HG02981 (cell line): ENCODE data around the gene CLCN7.

Source experiments
- ATAC-seq: cut with Tn5 transposase; IDR thresholded peaks from one replicate; pipeline ENCODE4 v1.9.1; 2021; ENCODE audit warnings: mild to moderate bottlenecking, moderate library complexity; ENCODE audit not compliant: unreplicated experiment

Gene CLCN7

DNA sequence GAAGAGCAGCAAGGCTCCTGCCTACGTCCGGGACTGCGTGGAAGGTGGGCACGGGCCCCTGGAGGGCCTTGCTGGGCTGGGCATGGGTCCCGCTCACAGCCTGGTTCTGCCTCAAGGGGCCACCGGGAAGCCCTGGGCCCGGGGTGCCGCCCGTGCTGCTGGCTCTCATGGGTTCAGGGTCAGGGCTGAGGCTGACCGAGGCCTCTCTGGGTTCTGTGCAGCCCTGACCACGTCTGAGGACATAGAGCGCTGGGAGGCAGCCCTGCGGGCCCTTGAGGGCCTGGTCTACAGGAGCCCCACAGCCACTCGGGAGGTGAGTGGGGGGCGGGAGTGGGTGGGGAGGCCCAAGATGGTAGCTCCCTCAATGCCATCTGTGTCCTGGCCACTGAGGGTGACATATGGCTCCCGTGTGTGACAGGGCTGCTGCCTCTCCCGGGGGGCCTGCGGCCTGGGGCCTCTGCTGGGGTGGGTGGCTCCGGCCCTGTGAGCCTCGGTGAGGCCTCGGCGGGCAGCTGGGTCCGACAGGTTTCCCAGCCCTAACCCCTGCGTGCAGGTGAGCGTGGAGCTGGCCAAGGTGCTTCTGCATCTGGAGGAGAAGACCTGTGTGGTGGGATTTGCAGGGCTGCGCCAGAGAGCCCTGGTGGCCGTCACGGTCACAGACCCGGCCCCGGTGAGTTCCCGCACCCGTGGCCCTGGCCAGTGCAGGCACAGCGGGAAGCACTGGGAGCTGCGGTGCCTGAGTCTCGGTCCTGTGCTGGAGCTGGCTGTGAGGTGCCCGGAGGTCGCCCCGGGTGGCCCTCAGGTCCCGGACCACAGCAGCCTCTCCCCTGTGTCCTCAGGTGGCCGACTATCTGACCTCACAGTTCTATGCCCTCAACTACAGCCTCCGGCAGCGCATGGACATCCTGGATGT lies 27.5 kb upstream of the CLCN7 start:
- no peak for ATAC-seq

- ATAC-seq: no peak
These were observed 26.8 kb upstream of the CLCN7 start for GRCh38 chr16:1501630-1502029.

DNA sequence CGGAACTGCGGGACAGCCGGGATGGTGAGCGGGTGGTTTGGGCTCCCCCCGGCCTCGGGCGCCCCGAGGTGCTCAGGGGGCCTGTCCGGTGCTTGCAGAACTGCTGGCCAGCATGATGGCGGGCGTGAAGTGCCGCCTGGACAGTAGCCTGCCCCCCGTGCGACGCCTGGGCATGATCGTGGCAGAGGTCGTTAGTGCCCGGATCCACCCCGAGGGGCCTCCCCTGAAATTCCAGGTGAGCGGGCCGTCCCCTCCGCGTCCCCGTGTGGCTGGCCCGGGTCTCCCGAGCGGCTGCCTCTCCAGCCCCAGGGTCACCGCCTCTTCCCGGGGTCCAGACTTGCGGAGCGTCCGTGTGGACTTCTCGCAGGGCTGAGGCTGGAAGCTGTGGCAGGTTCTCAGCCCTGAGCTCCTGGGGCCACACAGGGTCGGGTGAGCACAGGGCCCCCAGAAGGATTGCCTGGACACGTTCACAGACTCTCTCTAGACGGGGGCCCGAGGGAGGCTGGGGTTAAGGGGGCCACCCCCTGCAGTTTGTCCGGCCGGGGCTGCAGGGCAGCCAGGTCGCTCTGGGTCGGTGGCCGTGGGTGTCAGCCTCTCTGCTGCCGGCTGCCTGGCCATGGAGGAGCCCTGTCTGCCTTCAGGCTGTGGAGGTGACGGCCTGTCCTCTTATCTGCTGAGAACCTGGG lies 25.8 kb upstream of the CLCN7 start:
- no peak for ATAC-seq

DNA sequence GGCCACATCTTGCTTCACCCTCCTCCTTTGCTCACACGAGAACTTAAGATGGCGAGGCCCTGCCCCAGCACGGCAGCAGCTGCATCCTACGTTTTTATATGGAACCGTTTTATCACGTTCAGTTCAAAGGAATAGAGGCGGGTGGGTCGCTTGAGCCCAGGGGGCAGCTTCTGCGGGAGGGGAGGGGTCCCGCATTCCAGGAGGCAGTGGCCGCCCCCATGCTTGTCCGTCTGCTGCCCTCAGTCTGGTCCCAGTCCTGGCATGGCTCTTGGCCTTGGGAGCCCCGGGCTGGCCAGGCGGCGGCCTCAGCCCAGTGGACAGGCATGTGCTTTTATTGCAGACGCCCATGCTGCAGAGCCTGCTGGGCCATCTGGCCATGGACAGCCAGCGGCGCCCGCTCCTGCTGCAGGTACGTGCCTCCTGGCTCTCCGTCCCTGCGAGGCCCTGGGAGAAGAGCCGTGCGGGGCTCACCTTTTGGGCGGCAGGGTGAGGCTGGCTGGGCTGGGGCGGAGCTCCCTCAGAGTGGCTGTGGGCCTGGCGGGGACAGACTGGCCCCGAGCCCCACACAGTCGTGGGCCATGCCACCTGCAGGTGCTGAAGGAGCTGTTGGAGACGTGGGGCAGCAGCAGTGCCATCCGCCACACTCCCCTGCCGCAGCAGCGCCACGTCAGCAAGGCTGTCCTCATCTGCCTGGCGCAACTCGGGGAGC lies 25.1 kb upstream of the CLCN7 start:
- no peak for ATAC-seq

DNA sequence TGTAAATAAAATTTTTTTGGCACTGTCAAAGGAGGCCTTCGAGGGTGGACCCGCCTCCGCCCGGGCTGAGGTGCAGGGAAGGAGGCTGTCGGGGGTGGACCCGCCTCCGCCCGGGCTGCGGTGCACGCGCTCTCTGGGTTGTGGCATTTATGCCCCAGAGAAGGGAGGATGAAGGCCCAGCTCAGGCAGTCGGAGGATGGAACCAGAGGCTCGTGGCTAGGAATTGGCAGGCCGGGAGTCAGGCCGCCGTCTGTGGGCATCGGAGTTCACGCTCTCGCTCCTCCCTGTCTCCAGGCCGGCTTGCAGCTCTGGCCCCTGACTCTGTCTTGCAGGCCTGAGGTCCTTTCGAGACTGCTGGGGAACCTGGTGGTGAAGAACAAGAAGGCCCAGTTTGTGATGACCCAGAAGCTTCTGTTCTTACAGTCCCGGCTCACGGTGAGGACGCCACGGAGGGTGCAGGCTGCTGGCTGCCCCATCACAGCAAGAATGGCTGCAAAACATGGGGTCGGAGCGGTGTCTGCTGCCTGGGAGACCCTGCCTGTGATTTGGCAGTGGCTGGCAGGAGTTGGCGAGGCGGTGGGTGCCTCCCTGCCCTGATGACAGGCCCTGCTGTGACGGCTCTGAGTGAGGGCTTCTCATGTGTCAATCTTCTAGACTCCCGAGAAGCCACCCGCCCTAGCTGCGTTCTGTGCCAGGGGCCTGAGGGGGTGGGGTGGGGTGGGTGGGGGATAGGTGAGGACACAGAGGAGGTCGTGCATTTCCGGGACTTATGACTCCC lies 24.3 kb upstream of the CLCN7 start:
- no peak for ATAC-seq

DNA sequence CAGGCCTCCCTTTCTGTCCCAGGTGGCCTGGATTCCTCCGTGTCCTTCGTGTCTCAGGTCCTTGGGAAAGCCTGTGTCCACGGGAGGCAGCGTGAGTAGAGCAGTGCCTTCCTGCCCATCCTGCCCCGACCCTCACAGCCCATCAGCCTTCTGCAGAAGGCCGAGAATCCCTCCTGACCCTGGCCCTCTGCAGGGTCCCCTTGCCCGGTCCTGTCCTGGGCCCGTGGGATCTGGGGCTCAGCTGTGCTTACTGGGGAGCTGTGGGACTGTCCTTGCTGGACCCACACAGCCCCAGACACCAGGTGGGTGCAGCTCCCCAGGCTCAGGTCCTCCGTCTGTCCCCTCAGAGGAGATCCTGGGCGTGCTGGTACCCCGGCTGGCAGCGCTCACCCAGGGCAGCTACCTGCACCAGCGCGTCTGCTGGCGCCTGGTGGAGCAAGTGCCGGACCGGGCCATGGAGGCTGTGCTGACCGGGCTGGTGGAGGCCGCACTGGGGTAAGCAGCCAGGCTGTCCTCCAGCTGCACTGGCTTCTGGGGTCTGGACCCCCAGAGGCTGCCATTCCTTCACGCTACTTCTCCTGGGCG lies 22.3 kb upstream of the CLCN7 start:
- no peak for ATAC-seq

GRCh38 chr16:1496464-1496863 lies 21.6 kb upstream of the CLCN7 start:
- no peak for ATAC-seq

GRCh38 chr16:1495889-1496262 lies 21.0 kb upstream of the CLCN7 start:
- ATAC-seq: no peak

DNA sequence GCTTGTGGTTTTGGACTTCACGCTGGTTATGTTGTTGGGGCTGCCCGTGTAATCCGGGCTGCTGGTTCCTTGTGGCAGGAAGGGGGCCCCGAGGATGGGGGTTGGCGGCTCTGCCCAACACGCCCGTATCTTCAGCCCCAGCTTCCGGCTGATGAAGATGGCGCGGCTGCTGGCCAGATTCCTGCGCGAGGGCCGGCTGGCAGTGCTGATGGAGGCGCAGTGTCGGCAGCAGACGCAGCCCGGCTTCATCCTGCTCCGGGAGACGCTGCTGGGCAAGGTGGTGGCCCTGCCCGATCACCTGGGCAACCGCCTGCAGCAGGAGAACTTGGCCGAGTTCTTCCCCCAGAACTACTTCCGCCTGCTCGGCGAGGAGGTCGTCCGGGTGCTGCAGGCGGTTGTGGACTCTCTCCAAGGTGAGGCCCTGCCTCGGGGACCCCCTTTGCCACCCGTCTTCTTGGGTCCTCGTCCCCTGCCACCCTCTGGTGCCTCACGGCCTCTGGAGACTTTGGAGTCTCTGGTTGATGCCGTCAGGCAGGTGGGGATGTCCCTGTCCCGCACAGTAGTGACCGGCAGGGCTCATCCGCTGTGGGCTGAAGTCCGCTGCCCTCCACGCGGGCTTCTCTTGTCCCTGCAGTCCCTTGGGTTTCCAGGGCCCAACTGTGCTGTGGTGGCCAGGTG lies 20.5 kb upstream of the CLCN7 start:
- no peak for ATAC-seq

DNA sequence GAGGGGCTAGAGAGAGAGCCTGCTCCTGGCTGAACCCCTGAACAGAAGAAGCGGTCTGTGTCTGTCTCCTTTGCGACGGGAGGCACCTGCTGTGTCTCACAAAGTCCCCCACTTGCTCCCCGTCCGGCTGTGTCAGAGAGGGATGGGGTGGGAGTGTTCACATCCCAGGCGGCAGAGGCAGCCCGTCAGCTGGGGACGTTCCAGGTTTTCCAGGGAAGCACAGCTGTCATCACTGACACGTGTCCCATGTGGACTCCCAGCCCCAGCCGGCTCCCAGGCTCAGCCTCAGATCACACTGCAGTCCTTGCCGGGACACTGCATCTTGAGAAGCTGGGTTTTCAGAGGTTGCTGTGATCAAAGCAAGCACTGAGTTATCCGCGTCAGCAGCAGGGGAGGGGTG lies 19.9 kb upstream of the CLCN7 start:
- no peak for ATAC-seq

DNA sequence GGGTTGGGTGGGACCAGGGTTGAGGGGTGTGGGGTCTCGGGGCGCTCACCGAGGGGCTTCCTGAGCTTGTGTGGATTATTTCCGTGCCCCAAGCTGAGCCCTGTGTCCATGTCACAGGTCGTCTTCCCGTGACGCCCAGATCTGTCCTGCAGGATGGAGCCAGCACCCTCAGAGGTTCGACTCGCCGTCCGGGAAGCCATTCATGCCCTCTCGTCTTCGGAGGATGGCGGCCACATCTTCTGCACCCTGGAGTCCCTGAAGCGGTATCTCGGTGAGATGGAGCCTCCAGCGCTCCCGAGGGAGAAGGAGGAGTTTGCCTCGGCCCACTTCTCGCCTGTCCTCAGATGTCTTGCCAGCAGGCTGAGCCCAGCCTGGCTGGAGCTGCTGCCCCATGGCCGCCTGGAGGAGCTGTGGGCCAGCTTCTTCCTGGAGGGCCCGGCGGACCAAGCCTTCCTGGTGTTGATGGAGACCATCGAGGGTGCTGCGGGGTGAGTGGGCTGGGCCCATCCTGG lies 19.4 kb upstream of the CLCN7 start:
- ATAC-seq: no peak

- no peak for ATAC-seq
These were observed 18.9 kb upstream of the CLCN7 start for GRCh38 chr16:1493746-1494094.

GRCh38 chr16:1492923-1493745 lies 18.3 kb upstream of the CLCN7 start, which contains the start of gene TELO2:
Gene TELO2 (plus strand): TSS chr16:1493360. CDS start chr16:1494282, 922 bp downstream.
- peak; percentile 61 for ATAC-seq

DNA sequence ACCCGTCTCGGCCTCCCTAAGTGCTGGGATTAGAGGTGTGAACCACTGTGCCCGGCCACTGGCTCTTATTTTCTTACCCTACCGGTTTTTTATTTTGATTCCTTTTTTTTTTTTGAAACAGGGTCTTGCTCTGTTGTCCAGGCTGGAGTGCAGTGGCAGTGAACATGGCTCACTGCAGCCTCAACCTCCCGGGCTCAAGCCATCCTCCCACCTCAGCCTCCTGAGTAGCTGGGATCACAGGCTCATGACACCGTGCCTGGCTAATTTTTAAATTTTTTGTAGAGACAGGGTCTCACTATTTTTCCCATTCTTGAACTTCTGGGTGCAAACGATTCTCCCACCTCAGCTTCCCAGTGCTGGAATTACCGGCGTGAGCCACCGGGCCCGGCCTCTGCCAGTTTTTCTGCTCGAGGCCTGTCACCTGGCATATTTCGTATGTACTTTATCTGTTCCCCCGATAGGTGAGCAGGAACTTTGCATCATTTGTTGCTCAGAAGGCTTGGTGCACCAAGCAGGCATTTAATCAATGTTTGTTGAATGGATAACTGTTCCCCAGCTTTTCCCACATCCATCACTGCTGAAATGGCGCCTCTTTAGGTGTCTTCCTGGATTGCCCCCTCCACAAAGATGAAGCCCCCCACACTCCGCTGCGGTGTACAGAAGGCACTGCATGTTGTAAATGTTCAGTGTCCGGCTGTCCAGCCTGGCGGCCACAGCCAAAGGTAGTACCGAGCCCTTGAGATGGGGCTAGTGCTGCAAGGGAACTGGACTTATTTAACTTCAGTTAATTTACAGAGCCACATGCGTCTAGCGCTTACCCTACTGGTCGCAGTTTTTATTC lies 17.5 kb upstream of the CLCN7 start:
- no peak for ATAC-seq

DNA sequence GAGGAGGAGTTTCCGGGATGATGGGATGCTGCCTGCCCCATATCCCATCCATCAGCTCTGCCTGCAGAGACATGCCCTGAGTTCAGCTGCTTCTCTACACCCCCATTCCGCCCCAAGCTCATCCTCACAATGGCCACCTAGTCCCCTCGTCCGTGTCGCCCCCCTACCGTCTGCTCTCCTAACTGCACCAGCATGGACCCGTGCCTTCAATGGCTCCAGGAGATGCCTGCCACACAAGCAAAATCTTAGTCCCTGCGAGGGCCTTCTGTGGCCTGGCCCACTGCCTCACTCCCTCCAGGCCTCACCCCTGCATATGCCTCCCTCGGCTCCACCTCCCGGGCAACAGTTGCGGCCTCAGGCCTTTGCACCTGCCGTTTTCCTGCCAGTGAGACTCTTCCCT lies 16.5 kb upstream of the CLCN7 start:
- no peak for ATAC-seq

DNA sequence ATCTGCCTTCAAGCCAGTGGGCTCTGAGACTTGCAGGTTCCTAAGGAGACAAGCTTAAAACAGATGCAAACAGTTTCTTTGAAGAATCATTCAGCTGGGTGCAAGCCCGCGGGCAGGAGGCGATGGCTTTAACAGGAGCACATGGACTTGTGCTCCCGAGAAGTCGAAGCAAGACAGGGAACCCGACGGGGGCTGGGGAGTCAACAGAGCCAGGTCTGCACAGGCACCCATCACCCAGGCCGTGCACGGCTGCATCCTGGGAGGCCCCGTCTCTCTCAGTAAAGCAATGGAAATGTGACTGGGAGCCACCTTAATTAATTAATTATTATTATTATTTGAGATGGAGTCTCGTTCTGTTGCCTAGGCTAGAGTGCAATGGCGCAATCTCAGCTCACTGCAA lies 14.2 kb upstream of the CLCN7 start:
- no peak for ATAC-seq

GRCh38 chr16:1488619-1489018 lies 13.8 kb upstream of the CLCN7 start, which contains the start of gene PTX4:
Gene PTX4 (minus strand): TSS chr16:1488944. CDS start chr16:1488909, 35 bp downstream.
- ATAC-seq: no peak

- ATAC-seq: no peak
These were observed 13.3 kb upstream of the CLCN7 start for GRCh38 chr16:1488054-1488601.
